LNCAP (cell line): ENCODE measurements around the gene LZTFL1.

Experiments used
- CTCF ChIP-seq: fragments of 450-650 bp; IDR thresholded peaks from 2 replicates; pipeline ENCODE4 v1.5.1; 2017; ENCODE audit warnings: mild to moderate bottlenecking

Gene LZTFL1

GRCh38 chr3:45884368-45885201, 42.7 kb upstream of the LZTFL1 start:
- no peak for TF ChIP-seq CTCF

- no peak for TF ChIP-seq CTCF
These were observed 39.4 kb upstream of the LZTFL1 start for GRCh38 chr3:45881078-45882022.

- no peak for TF ChIP-seq CTCF
These were observed 38.8 kb upstream of the LZTFL1 start for GRCh38 chr3:45880725-45881077.

GRCh38 chr3:45878124-45878523, 36.2 kb upstream of the LZTFL1 start:
- TF ChIP-seq CTCF: no peak

GRCh38 chr3:45874677-45875346, 32.9 kb upstream of the LZTFL1 start:
- no peak for TF ChIP-seq CTCF

GRCh38 chr3:45873638-45874037, 31.7 kb upstream of the LZTFL1 start:
- no peak for TF ChIP-seq CTCF

GRCh38 chr3:45873036-45873435, 31.1 kb upstream of the LZTFL1 start:
- no peak for TF ChIP-seq CTCF
